Activated T-cell treated with anti-CD3 and anti-CD28 coated beads, Interleukin-2, amount 50 U/mL, for 1 hour (primary cell): ENCODE results near the gene CAVIN1.
"Not testable (repeated sequence)": the region's sequence is repeated elsewhere in the genome, so short reads cannot be mapped to it uniquely, and the experiment has no call there.

ENCODE experiments used
- DNase-seq: peaks from one replicate; pipeline ENCODE4 v3.0.0-alpha.2; 2020

CAVIN1 gene

GRCh38 chr17:42422958-42423712 is at the start of gene CAVIN1:
TSS of gene CAVIN1 (minus strand) at chr17:42423256. CDS start at chr17:42423097, 159 bp downstream.
- peak; percentile 37 for DNase-seq

GRCh38 chr17:42467889-42468288 is 44.8 kb upstream of the CAVIN1 start:
- no peak for DNase-seq

GRCh38 chr17:42463976-42464400 is 40.9 kb upstream of the CAVIN1 start:
- no peak for DNase-seq

GRCh38 chr17:42460371-42460770 is 37.3 kb upstream of the CAVIN1 start:
- DNase-seq: no peak

- DNase-seq: no peak
These were observed 36.8 kb upstream of the CAVIN1 start for GRCh38 chr17:42459801-42460281.

GRCh38 chr17:42459256-42459800 is 36.3 kb upstream of the CAVIN1 start:
- no peak for DNase-seq

- DNase-seq: peak; percentile 89
These were observed 35.6 kb upstream of the CAVIN1 start, which contains the start of gene ATP6V0A1 for GRCh38 chr17:42458497-42459255. TSS of gene ATP6V0A1 (plus strand) at chr17:42458878. CDS start at chr17:42460895, 2,017 bp downstream.

- DNase-seq: no peak
These were observed 34.2 kb upstream of the CAVIN1 start for GRCh38 chr17:42457107-42457792.

GRCh38 chr17:42456223-42457106 is 33.4 kb upstream of the CAVIN1 start:
- no peak for DNase-seq

GRCh38 chr17:42454987-42455386 is 31.9 kb upstream of the CAVIN1 start:
- DNase-seq: not testable (repeated sequence)

- DNase-seq: no peak
These were observed 30.4 kb upstream of the CAVIN1 start for GRCh38 chr17:42453439-42453838.

- not testable (repeated sequence) for DNase-seq
These were observed 28.2 kb upstream of the CAVIN1 start for GRCh38 chr17:42451270-42451669.

GRCh38 chr17:42449838-42450237 is 26.8 kb upstream of the CAVIN1 start:
- not testable (repeated sequence) for DNase-seq

- DNase-seq: not testable (repeated sequence)
These were observed 26.1 kb upstream of the CAVIN1 start for GRCh38 chr17:42449176-42449575.

- DNase-seq: no peak
These were observed 19.1 kb upstream of the CAVIN1 start for GRCh38 chr17:42442196-42442565.

GRCh38 chr17:42441371-42442195 is 18.5 kb upstream of the CAVIN1 start:
- DNase-seq: no peak

GRCh38 chr17:42438600-42439567 is 15.8 kb upstream of the CAVIN1 start:
- DNase-seq: peak; percentile 48

- no peak for DNase-seq
These were observed 13.3 kb upstream of the CAVIN1 start for GRCh38 chr17:42436391-42436790.

GRCh38 chr17:42431758-42432161 is 8.7 kb upstream of the CAVIN1 start:
- no peak for DNase-seq
